Stimulated activated CD8-positive, alpha-beta memory T cell treated with anti-CD3 and anti-CD28 coated beads, Interleukin-4, amount 100 ng/mL, for 48 hours (primary cell): Measurements from ENCODE around the gene ORC3.

Experiments
- DNase-seq: peaks from one replicate; pipeline ENCODE4 v3.0.0-alpha.2; 2020

The ORC3 gene

GRCh38 chr6:87589693-87590416 lies at the start of gene ORC3, which contains the start of gene RARS2:
TSS of gene ORC3 (plus strand) at chr6:87590135. CDS start at chr6:87590169, 34 bp downstream.
TSS of gene RARS2 (minus strand) at chr6:87589987. CDS start at chr6:87589957, 30 bp downstream.
- peak; percentile 97 for DNase-seq

- no peak for DNase-seq
These were observed 49.4 kb upstream of the ORC3 start for GRCh38 chr6:87540539-87540938.

- no peak for DNase-seq
These were observed 48.9 kb upstream of the ORC3 start for GRCh38 chr6:87541041-87541440.

GRCh38 chr6:87541744-87542143 lies 48.2 kb upstream of the ORC3 start:
- DNase-seq = no peak

- no peak for DNase-seq
These were observed 46.0 kb upstream of the ORC3 start for GRCh38 chr6:87543696-87544473.

GRCh38 chr6:87544474-87544735 lies 45.5 kb upstream of the ORC3 start:
- DNase-seq = no peak

GRCh38 chr6:87551799-87552198 lies 38.1 kb upstream of the ORC3 start:
- no peak for DNase-seq

GRCh38 chr6:87553159-87553765 lies 36.7 kb upstream of the ORC3 start:
- no peak for DNase-seq

GRCh38 chr6:87555506-87555905 lies 34.4 kb upstream of the ORC3 start:
- no peak for DNase-seq

GRCh38 chr6:87558446-87558845 lies 31.5 kb upstream of the ORC3 start:
- DNase-seq = no peak

GRCh38 chr6:87561017-87561416 lies 28.9 kb upstream of the ORC3 start:
- DNase-seq = no peak

- DNase-seq = no peak
These were observed 17.9 kb upstream of the ORC3 start for GRCh38 chr6:87572021-87572420.

- DNase-seq = no peak
These were observed 17.1 kb upstream of the ORC3 start for GRCh38 chr6:87572883-87573282.

- DNase-seq = no peak
These were observed 16.5 kb upstream of the ORC3 start for GRCh38 chr6:87573307-87574024.

- DNase-seq = no peak
These were observed 15.6 kb upstream of the ORC3 start for GRCh38 chr6:87574237-87574804.

- DNase-seq = no peak
These were observed 14.5 kb upstream of the ORC3 start for GRCh38 chr6:87575423-87575822.

- no peak for DNase-seq
These were observed 6.1 kb upstream of the ORC3 start for GRCh38 chr6:87583822-87584221.

GRCh38 chr6:87586371-87587077 lies 3.4 kb upstream of the ORC3 start:
- no peak for DNase-seq

GRCh38 chr6:87588756-87589407 lies 1.1 kb upstream of the ORC3 start:
- no peak for DNase-seq

- no peak for DNase-seq
These were observed 514 bp downstream of the ORC3 start for GRCh38 chr6:87590417-87590880.

GRCh38 chr6:87590990-87591389 lies 1.1 kb downstream of the ORC3 start:
- no peak for DNase-seq

GRCh38 chr6:87600576-87600975 lies 10.6 kb downstream of the ORC3 start:
- no peak for DNase-seq
